GM12891 (cell line): ENCODE data around the gene OGDH.
A peak's percentile ranks its signal among the peaks of the same experiment; 100 is the strongest.

ENCODE experiments used
- DNase-seq: peaks from one replicate; pipeline ENCODE4 v3.0.0; 2011; ENCODE audit warnings: low spot score; ENCODE audit not compliant: insufficient read length
- FAIRE-seq: peaks from 2 replicates; lab custom pipeline; 2011; peaks lifted over from hg19 to GRCh38; lab: Jason Lieb, UNC
- PAX5 ChIP-seq: IDR thresholded peaks from 2 replicates; pipeline ENCODE4 v1.6.1; 2011; ENCODE audit warnings: low read length, moderate library complexity, mild to moderate bottlenecking; ENCODE audit not compliant: insufficient read depth, severe bottlenecking
- POLR2A ChIP-seq: IDR thresholded peaks from 2 replicates; pipeline ENCODE4 v1.6.1; 2011; ENCODE audit warnings: low read depth, low read length, control low read depth
- POLR2AphosphoS5 ChIP-seq: IDR thresholded peaks from 2 replicates; pipeline ENCODE4 v1.6.1; 2011; ENCODE audit warnings: low read depth, low read length, control low read depth
- POU2F2 ChIP-seq: IDR thresholded peaks from 2 replicates; pipeline ENCODE4 v1.6.1; 2011; ENCODE audit warnings: low read depth, mild to moderate bottlenecking, control low read depth, low read length, moderate library complexity
- SPI1 ChIP-seq: IDR thresholded peaks from 2 replicates; pipeline ENCODE4 v1.6.1; 2011; ENCODE audit warnings: low read depth, low read length, control low read depth
- TAF1 ChIP-seq: IDR thresholded peaks from 2 replicates; pipeline ENCODE4 v1.6.1; 2011; ENCODE audit warnings: low read depth, low read length, control low read depth

The OGDH gene

GRCh38 chr7:44740055-44740454 is 133.6 kb downstream of the OGDH start:
- no peak for FAIRE-seq
- no peak for DNase-seq
- no peak for TF ChIP-seq TAF1
- no peak for TF ChIP-seq POU2F2
- TF ChIP-seq PAX5, result no peak
- no peak for TF ChIP-seq POLR2A
- no peak for TF ChIP-seq SPI1
- TF ChIP-seq POLR2AphosphoS5, result no peak

DNA sequence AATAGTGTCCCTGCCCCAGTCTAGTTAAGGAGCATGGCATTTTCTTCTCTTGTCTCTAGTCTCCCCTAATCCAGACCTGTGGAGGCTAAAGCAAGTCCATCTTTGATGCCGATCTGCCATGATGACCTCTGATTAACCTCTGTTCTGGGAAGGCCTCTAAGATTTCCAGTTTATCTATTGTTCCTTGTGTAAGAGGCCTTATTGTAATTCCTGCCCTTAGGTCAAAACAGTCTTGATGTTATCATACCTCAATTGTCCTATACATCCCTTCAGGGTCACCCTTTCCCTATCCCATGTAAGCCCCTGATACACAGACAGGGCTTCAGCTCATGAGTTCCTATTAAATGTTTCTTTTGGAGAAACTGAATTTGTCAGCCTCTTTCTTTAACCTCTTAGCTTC is 137.3 kb downstream of the OGDH start:
- TF ChIP-seq SPI1 (no peak), POLR2A (no peak), TAF1 (no peak), POU2F2 (no peak)
- DNase-seq (no peak), FAIRE-seq (no peak)

DNA sequence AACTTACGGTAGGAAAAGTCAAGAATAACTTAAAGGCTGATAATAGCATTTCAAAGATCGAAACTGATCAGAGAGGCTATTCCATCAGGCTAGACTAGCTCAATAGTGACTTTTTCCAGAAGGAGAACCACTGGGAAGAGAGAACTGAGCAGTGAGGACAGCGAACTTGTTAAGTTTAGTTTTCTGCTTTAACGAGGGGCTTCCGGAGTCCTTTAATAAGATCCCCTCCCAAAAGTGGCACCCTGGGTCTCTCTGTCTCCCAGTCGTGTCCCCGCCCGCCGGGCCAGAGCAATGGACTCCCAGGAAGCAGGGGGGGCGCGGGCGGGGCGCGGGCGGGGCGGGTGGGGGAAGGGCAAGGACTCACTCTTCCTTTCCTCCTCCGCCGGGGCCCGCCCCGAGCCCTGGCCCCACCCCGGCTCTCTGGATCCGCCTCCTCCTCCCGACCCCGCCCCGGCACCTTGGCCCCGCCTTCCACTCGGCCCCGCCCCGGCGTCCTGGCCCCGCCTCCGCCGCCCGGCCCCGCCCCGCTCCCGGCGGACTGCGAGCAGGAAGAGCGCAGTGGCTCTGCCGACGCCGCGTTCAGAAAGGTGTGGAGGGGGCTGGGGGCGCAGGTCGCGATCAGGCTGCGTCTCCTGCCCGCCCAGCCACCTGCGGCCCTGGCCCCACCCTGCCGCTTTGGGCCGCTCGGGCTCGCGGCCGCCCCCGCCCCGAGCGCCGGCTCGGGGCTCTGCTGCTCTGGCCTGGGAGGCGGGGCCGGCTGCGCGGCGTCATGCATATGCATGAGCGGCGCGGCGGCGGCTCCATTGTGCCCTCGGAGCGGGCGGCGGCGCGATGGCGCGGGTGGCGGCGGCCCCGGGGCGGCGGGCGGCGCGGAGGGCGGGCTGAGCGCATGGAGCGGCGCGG is 141.9 kb downstream of the OGDH start, which contains the start of gene ZMIZ2:
Gene ZMIZ2 (plus strand): TSS at position 803 of the 903 bp plus-strand sequence. CDS start 7,403 bp downstream, outside the sequence.
- peak; percentile 79 for FAIRE-seq
- TF ChIP-seq POU2F2 (peak; percentile 100), POLR2AphosphoS5 (no peak), PAX5 (no peak), TAF1 (no peak), SPI1 (no peak), POLR2A (no peak; the same call in 1 of the 2 replicates)
- DNase-seq, result peak; percentile 88

DNA sequence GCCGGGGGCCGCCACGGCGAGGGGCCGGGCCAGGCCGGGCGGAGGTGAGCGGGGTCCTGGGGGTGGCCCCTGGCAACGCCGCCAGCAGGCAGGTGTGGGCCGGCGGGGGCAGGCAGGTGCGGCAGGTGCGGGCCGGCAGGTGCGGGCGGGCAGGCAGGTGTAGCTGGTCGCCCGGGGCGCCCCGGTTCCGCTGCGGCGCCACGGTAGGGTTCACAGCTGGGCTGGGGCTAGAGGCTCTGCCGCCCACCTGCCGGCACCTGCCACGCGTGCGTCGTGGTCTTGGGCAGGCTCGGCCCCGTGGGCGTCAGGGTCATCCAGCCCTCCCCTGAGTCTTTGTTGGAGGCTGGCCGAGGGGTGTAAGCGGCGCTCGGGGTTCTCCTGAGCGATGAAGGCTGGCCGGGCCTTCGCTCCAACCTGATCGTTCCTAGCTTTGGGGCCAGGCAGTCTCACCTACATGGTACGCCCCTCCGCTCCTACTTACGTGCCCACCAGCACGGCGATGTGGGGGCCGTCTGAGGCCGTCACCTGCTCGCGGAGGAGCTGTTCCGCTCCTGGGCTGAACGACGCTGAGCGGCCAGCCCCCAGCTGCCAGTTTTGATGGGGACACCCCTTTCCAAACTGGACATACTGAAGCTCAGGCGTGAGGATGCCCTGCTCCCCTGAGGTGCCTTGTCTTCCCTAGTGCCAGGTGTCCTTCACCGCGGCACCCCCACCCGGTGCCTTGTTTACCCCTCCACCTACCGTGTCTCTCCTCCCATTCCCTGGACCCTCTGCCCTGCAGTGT is 142.7 kb downstream of the OGDH start:
- FAIRE-seq, result peak; percentile 74
- DNase-seq, result no peak
- TF ChIP-seq POLR2AphosphoS5 (peak; percentile 26; the same call in 1 of the 2 replicates), PAX5 (no peak), SPI1 (no peak), POU2F2 (no peak), TAF1 (no peak), POLR2A (peak; percentile 56; the same call in 1 of the 2 replicates)

GRCh38 chr7:44749992-44750391 is 143.6 kb downstream of the OGDH start:
- DNase-seq, result no peak
- TF ChIP-seq TAF1, result no peak
- TF ChIP-seq SPI1, result no peak
- 0 out of 2 replicates have a peak, but pooled peaks have one; percentile 21 for TF ChIP-seq POLR2AphosphoS5

GRCh38 chr7:44750424-44750823 is 144.0 kb downstream of the OGDH start:
- TF ChIP-seq PAX5 (no peak), TAF1 (no peak), POU2F2 (no peak), POLR2AphosphoS5 (no peak), POLR2A (no peak), SPI1 (no peak)
- FAIRE-seq (peak; percentile 16), DNase-seq (no peak)

More at GRCh38 chr7:44749992-44750391, 143.6 kb downstream of the OGDH start:
- no peak for FAIRE-seq

- peak; percentile 67; the same call in 1 of the 2 replicates for TF ChIP-seq POLR2AphosphoS5
- peak; percentile 97 for TF ChIP-seq SPI1
- TF ChIP-seq TAF1, result peak; percentile 81; the same call in 1 of the 2 replicates
- TF ChIP-seq POU2F2, result no peak
- TF ChIP-seq POLR2A, result peak; percentile 77
- peak; percentile 56 for TF ChIP-seq PAX5
- peak; percentile 61 for DNase-seq
- FAIRE-seq, result peak; percentile 89
These were observed 144.6 kb downstream of the OGDH start for GRCh38 chr7:44750921-44751571.

DNA sequence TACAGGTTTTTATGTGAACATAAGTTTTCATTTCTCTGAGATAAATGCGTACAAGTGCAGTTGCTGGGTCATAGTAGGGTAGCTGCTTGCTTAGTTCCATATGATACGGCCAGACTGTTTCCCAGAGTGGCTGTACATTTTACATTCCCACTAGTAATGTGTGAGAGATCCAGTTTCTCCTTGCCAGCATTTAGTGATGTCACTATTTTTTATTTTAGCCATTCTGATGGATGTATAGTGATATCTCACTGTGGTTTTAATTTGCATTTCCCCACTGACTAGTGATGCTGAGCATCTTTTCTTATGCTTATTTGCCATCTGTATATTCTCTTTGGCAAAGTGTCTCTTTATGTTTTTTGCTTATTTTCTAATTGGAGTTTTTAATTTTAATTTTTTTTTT is 146.4 kb downstream of the OGDH start:
- FAIRE-seq (no peak), DNase-seq (no peak)
- no peak for TF ChIP-seq POU2F2
- TF ChIP-seq TAF1, result no peak
- no peak for TF ChIP-seq POLR2AphosphoS5
- TF ChIP-seq PAX5, result no peak
- no peak for TF ChIP-seq SPI1
- TF ChIP-seq POLR2A, result no peak
